HCT116 (cell line): ENCODE results near the gene RAB3C. TPM values are rescaled to one million over a fixed set of nuclear protein-coding genes. Genes with fewer than 3 reads are reported as not detected.

ENCODE experiments used
- ATAC-seq: fragments of 200-7000 bp; cut with Tn5 transposase; 2 replicates; pipeline ENCODE4 v1.9.1; 2020; ENCODE audit warnings: mild to moderate bottlenecking, moderate library complexity
- BruUV-seq: library from RNA; stranded (reverse); fragments of 400-500 nt; replicated peaks from 2 replicates; lab custom pipeline; 2021; lab: Mats Ljungman, UMichigan
- CTCF ChIA-PET: fragments of 300-600 bp; sonication (Branson Sonifier 250); formaldehyde crosslinking; loops from one replicate; lab custom pipeline; 2021; ENCODE audit warnings: antibody characterized with exemption; lab: Charles Lee
- POLR2A ChIA-PET: fragments of 300-600, 350-600 bp; sonication (Branson Sonifier 250); formaldehyde crosslinking; loops from one replicate; lab custom pipeline; 2021; ENCODE audit warnings: antibody characterized with exemption; lab: Charles Lee
- RAD21 ChIA-PET, 2 experiments: fragments of 300-600 bp; sonication (Branson Sonifier 250); formaldehyde crosslinking; loops; one replicate each; lab custom pipeline; 2023; ENCODE audit warnings: low total read pairs in 2 of 2; ENCODE audit not compliant: uncharacterized antibody in 2 of 2, unreplicated experiment in 2 of 2, low non-redundant PET in 1 of 2; lab: Charles Lee
- DNase-seq: peaks from one replicate; pipeline ENCODE4 v3.0.0-alpha.2; 2010; ENCODE audit warnings: low read depth, low spot score
- H2AFZ ChIP-seq: fragments of 200-600 bp; shearing (Covaris generic), sonication (generic); 2 replicates; pipeline ENCODE4 v1.6.1; 2017; ENCODE audit warnings: low read depth, mixed run types, mixed read lengths, antibody characterized with exemption, low read length; ENCODE audit not compliant: poor library complexity, severe bottlenecking
- H3K27ac ChIP-seq: 2 replicates; pipeline ENCODE4 v1.5.1; 2012; ENCODE audit warnings: low read depth, low read length
- H3K27me3 ChIP-seq: fragments of 200-600 bp; sonication (generic); 2 replicates; pipeline ENCODE4 v1.6.1; 2016; ENCODE audit warnings: mixed run types, low read length, mixed read lengths; ENCODE audit not compliant: insufficient read depth
- H3K36me3 ChIP-seq, 2 experiments: fragments of 200-500 bp in 1 of 2; fragments of 200-600 bp in 1 of 2; sonication (Bioruptor generic) in 1 of 2; sonication (generic) in 1 of 2; 2 replicates each; pipeline versions ENCODE4 v1.5.1 to v1.6.1; 2014 to 2016; ENCODE audit warnings: low read length in 2 of 2, inconsistent platforms in 1 of 2, mixed read lengths in 1 of 2, mixed run types in 1 of 2; ENCODE audit not compliant: insufficient read depth in 2 of 2, control insufficient read depth in 1 of 2
- H3K4me1 ChIP-seq, 2 experiments: fragments of 200-600 bp in 1 of 2; sonication (generic) in 1 of 2; 2 replicates each; pipeline versions ENCODE4 v1.5.1 to v1.6.1; 2012 to 2017; ENCODE audit warnings: low read length in 2 of 2, inconsistent platforms in 1 of 2, mild to moderate bottlenecking in 1 of 2, mixed read lengths in 1 of 2, mixed run types in 1 of 2, moderate library complexity in 1 of 2; ENCODE audit not compliant: insufficient read depth in 2 of 2, control insufficient read depth in 1 of 2
- H3K4me2 ChIP-seq: fragments of 200-600 bp; sonication (generic); 2 replicates; pipeline ENCODE4 v1.6.1; 2017; ENCODE audit warnings: mixed run types, low read length, mixed read lengths
- H3K4me3 ChIP-seq, 2 experiments: fragments of 200-600 bp in 1 of 2; sonication (generic) in 1 of 2; replicated peaks in 1 of 2; 2 replicates each; pipeline ENCODE4 v1.5.1; 2011 to 2016; ENCODE audit warnings: low read length in 2 of 2, control low read depth in 1 of 2, low read depth in 1 of 2, mild to moderate bottlenecking in 1 of 2, mixed read lengths in 1 of 2, mixed run types in 1 of 2
- H3K79me2 ChIP-seq: fragments of 200-600 bp; sonication (generic); 2 replicates; pipeline ENCODE4 v1.6.1; 2017; ENCODE audit warnings: mild to moderate bottlenecking, mixed run types, low read length, moderate library complexity, mixed read lengths; ENCODE audit not compliant: insufficient read depth
- H3K9ac ChIP-seq: fragments of 200-600 bp; sonication (generic); 2 replicates; pipeline ENCODE4 v1.6.1; 2016; ENCODE audit warnings: low read length, mixed read lengths
- H3K9me2 ChIP-seq: fragments of 200-600 bp; sonication (generic), shearing (Covaris generic); 2 replicates; pipeline ENCODE4 v1.6.1; 2017; ENCODE audit warnings: mixed run types, mild to moderate bottlenecking, moderate library complexity; ENCODE audit not compliant: insufficient read depth
- H3K9me3 ChIP-seq, 2 experiments: fragments of 200-500 bp in 1 of 2; fragments of 200-600 bp in 1 of 2; sonication (Bioruptor generic) in 1 of 2; sonication (generic) in 1 of 2; 2 replicates each; pipeline ENCODE4 v1.6.1; 2014 to 2017; ENCODE audit warnings: low read length in 2 of 2, mixed read lengths in 2 of 2, inconsistent platforms in 1 of 2, low read depth in 1 of 2, mild to moderate bottlenecking in 1 of 2, mixed run types in 1 of 2, moderate library complexity in 1 of 2; ENCODE audit not compliant: control insufficient read depth in 1 of 2, insufficient read depth in 1 of 2
- H4K20me1 ChIP-seq: fragments of 200-600 bp; sonication (generic), shearing (Covaris generic); 2 replicates; pipeline ENCODE4 v1.6.1; 2017; ENCODE audit warnings: mixed run types, mild to moderate bottlenecking, moderate library complexity; ENCODE audit not compliant: insufficient read depth
- ATF3 ChIP-seq: IDR thresholded peaks from 2 replicates; pipeline ENCODE4 v1.6.1; 2012
- CBX3 ChIP-seq: IDR thresholded peaks from 2 replicates; pipeline ENCODE4 v1.6.1; 2012; ENCODE audit warnings: low read depth
- CEBPB ChIP-seq: IDR thresholded peaks from 2 replicates; pipeline ENCODE4 v1.6.1; 2012; ENCODE audit warnings: low read depth
- EGR1 ChIP-seq: IDR thresholded peaks from 2 replicates; pipeline ENCODE4 v1.6.1; 2012; ENCODE audit warnings: low read depth
- EZH2 ChIP-seq: fragments of 200-600 bp; sonication (generic); IDR thresholded peaks from 2 replicates; pipeline ENCODE4 v1.6.1; 2017; ENCODE audit warnings: antibody characterized with exemption, mixed run types
- FOSL1 ChIP-seq: IDR thresholded peaks from 2 replicates; pipeline ENCODE4 v1.6.1; 2012; ENCODE audit warnings: low read depth
- JUND ChIP-seq: IDR thresholded peaks from 2 replicates; pipeline ENCODE4 v1.6.1; 2012
- MAX ChIP-seq: IDR thresholded peaks from 2 replicates; pipeline ENCODE4 v1.6.1; 2012
- POLR2A ChIP-seq: IDR thresholded peaks from 2 replicates; pipeline ENCODE4 v1.7.0; 2011; ENCODE audit warnings: borderline replicate concordance; ENCODE audit not compliant: insufficient read depth, insufficient read length; ENCODE audit errors: extremely low read depth
- POLR2AphosphoS5 ChIP-seq: IDR thresholded peaks from 2 replicates; pipeline ENCODE4 v1.6.1; 2011; ENCODE audit warnings: mild to moderate bottlenecking, low read depth, low read length, moderate library complexity
- REST ChIP-seq: IDR thresholded peaks from 2 replicates; pipeline ENCODE4 v1.6.1; 2012; ENCODE audit warnings: low read depth
- SIN3A ChIP-seq: IDR thresholded peaks from 2 replicates; pipeline ENCODE4 v1.6.1; 2012; ENCODE audit warnings: low read depth
- SP1 ChIP-seq: IDR thresholded peaks from 2 replicates; pipeline ENCODE4 v1.6.1; 2012; ENCODE audit warnings: low read depth
- SRF ChIP-seq: IDR thresholded peaks from 2 replicates; pipeline ENCODE4 v1.6.1; 2012; ENCODE audit warnings: low read depth
- TCF7L2 ChIP-seq: IDR thresholded peaks from 2 replicates; pipeline ENCODE4 v1.7.0; 2011; ENCODE audit warnings: borderline replicate concordance, inconsistent platforms; ENCODE audit not compliant: insufficient read depth, insufficient read length; ENCODE audit errors: extremely low read depth
- YY1 ChIP-seq: IDR thresholded peaks from 2 replicates; pipeline ENCODE4 v1.6.1; 2011; ENCODE audit warnings: low read length, low read depth, moderate library complexity, mild to moderate bottlenecking; ENCODE audit not compliant: insufficient replicate concordance; ENCODE audit errors: extremely low read depth
- ZBTB33 ChIP-seq: IDR thresholded peaks from 2 replicates; pipeline ENCODE4 v1.6.1; 2011; ENCODE audit warnings: mild to moderate bottlenecking, low read length, moderate library complexity; ENCODE audit not compliant: insufficient replicate concordance; ENCODE audit errors: extremely low read depth
- ZFX ChIP-seq: fragments of 450-650 bp; IDR thresholded peaks from 2 replicates; pipeline ENCODE4 v1.6.1; 2017
- intact Hi-C: fragments of 100-400 bp; cut with micrococcal nuclease; formaldehyde crosslinking; loops from 2 replicates; pipeline ENCODE4 v1.10.0; 2022
- total RNA-seq: library from RNA; stranded (reverse); gene quantifications from one replicate; pipeline ENCODE4 v1.2.1, GENCODE V29; 2021; ENCODE audit not compliant: unreplicated experiment

The RAB3C gene
- total RNA-seq, 1 experiment from 2014 or later = not detected

- H3K36me3 ChIP-seq = no peaks in the 10 kb centered on the region
- intact Hi-C loops = no loop called here
- peaks cover 21% of the 10 kb centered on the region for H3K27me3 ChIP-seq
- H2AFZ ChIP-seq = no peak overlapping the region
- H3K9ac ChIP-seq = no peak overlapping the region
- no peak overlapping the region for H3K27ac ChIP-seq
- H3K4me2 ChIP-seq = no peak overlapping the region
- DNase-seq (no peak), ATAC-seq (no peak)
- ChIA-PET RAD21 (no interaction called here), POLR2A (no interaction called here), CTCF (no interaction called here)
- no peak overlapping the region for H3K4me3 ChIP-seq
- no peaks in the 10 kb centered on the region for H4K20me1 ChIP-seq
- H3K9me3 ChIP-seq = no peaks in the 10 kb centered on the region
- H3K4me1 ChIP-seq = no peaks in the 10 kb centered on the region
- no TSS peak for BruUV-seq
- no peaks in the 10 kb centered on the region for H3K9me2 ChIP-seq
- H3K79me2 ChIP-seq = no peaks in the 10 kb centered on the region
- TF ChIP-seq REST = no peak
- no peak for TF ChIP-seq ZFX
- no peak for TF ChIP-seq SRF
- TF ChIP-seq JUND = no peak
Observed at GRCh38 chr5:58649716-58650115, 66.8 kb downstream of the RAB3C start.

- ATAC-seq (no peak), DNase-seq (no peak)
- BruUV-seq = no TSS peak
- no peak overlapping the region for H3K27ac ChIP-seq
- RAD21 ChIA-PET = no interaction called here
- H3K9me2 ChIP-seq = no peaks in the 10 kb centered on the region
- no peaks in the 10 kb centered on the region for H4K20me1 ChIP-seq
- H3K4me1 ChIP-seq = no peaks in the 10 kb centered on the region
- H2AFZ ChIP-seq = no peak overlapping the region
- H3K36me3 ChIP-seq = no peaks in the 10 kb centered on the region
- intact Hi-C loops = no loop called here
- CTCF ChIA-PET = no interaction called here
- H3K4me3 ChIP-seq = no peak overlapping the region
- H3K79me2 ChIP-seq = no peaks in the 10 kb centered on the region
- peaks cover 19% of the 10 kb centered on the region for H3K27me3 ChIP-seq
- no peak overlapping the region for H3K9ac ChIP-seq
- no peak overlapping the region for H3K4me2 ChIP-seq
- no peaks in the 10 kb centered on the region for H3K9me3 ChIP-seq
- POLR2A ChIA-PET = no interaction called here
- TF ChIP-seq EZH2 (no peak), FOSL1 (no peak), POLR2A (no peak), JUND (no peak), TCF7L2 (no peak), CBX3 (no peak), SP1 (no peak), CEBPB (no peak), EGR1 (no peak), POLR2AphosphoS5 (no peak), ATF3 (no peak), YY1 (no peak), SIN3A (no peak), ZBTB33 (no peak), MAX (no peak)
Observed at GRCh38 chr5:58653521-58653920, 70.6 kb downstream of the RAB3C start.
